ENCODE results near the gene IP6K2.
A peak's percentile ranks its signal among the peaks of the same experiment; 100 is the strongest.

Gene IP6K2

DNA sequence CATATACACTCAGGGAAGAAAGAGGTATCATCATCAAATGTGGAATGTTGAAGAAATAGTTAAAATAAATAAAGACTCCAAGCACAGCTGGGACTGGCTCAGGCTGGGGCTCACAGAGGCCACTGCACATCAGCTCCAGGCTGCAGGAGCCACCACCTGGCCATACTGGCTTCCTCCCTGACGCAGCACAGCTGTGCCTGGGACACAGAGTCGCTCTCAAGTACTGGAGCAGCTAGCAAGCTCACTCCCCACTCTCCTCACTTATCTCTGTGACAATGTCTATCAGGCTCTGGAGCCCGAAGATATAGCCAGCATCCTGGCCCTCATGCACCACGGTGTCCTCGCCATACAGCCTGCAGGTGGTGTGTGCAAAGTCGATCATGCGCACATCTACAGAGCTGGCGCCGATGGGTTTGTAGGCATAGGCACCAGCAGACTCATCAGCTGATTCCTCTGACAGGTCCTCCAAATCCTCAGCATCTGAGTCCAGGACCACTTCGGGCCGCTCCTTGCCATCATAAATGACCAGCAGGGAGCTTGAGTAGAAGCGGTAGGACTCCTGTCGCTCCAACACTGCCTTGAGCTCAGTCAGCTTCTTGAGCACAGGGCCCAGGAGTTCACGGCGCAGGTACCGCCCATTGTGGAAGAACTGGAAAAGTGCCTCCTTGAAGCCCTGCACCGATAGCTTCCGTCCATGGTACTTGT, 28.8 kb downstream of the IP6K2 start:
- peak; percentile 16 for DNase-seq

DNA sequence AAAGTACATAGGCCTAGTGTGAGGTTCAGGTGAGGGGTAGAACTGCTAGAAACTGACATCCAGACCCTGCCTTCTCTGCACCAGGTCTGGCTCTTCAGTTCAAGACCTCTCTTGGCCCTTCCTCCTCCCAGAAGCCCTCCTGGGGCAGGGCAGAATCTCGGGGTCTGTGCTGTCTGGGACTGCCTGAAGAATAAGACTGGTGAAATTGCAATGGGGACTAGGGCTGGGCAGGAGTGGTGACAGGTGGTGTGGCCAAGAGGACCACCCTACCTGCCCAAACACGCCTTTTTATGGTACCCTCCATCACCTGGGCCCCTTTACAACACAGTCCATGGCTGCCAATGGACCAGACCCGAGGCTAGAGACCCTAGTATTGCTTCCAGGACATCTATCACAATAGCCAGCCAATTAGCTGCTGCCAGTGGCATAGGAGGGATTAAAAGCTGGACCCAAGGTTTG, 29.8 kb downstream of the IP6K2 start:
- no peak for DNase-seq

DNA sequence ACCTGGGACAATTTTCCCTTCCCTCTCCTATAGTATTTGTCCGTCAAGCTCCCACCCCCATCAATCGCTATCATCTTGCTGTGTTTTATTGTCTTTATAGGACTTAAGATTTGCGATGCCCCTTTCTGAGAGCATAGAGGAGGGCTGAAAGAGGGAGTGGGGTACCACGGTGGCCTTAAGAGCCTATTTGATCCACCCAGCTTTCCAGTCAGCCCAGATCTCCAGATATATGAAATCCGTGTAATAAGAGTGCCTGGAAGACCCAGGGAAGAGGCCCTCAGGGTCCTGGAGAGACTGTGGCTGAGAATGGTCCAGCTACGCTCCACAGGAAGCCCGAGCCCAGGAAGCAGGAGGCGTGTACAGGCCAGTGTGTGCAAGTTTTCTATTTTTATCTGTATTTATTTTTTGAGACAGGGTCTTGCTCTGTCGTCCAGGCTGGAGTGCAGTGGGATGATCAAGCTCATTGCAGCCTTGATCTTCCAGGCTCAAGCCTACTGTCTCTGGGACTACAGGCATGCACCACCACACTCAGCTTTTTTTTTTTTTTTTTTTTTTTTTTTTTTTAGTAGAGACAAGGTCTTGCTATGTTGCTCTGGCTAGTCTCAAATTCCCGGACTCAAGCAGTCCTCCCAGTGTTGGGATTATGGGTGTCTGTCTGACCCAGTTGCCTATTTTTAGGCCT, 30.3 kb downstream of the IP6K2 start:
- DNase-seq = no peak

DNA sequence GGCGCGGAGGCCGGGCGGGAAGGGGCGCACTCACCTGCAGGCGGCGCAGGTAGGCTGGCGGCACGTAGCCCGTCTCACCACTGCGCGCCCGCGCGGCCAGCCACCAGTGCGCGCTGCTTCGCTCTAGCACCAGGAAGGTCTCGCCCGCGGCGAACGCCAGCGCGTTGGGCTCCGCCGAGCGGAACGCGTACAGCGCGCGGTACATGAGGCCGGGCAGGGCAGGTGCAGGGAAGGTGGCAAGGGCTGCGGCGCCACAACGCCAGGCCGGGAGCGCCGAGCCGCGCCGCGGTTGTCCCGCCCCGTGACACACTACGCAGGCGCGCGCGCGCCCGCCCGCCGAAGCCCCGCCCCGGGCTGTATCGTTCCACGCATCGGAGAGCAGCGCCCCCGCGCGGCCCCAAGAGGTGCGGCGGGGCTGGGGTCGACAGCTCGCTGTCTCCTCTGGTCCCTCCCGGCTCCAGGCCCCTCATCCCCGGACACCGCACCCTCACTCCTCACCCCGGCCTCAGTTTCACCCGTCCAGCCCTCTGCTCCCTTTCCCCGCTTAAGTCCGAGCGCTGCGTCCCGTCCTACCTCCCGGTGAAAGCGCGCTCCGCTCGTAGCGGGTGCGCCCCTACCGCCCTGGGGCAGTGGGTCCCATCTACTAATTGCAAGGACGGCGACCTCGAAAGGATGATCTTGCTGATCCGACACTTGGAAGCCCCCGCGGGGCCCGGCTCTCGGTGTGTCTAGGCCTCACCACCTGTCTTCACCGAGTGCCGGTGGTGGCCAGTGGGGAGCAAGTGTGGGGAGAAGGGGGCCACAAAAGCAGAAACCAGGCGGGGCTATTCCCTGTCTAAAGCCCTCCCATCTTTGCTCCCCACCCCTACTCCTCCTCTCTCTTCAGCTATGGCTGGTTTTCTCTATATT, 31.2 kb downstream of the IP6K2 start, which contains the start of gene NCKIPSD:
TSS of gene NCKIPSD (minus strand) at position 313 of the 909 bp plus-strand sequence. CDS start at position 205, 108 bp downstream.
- peak; percentile 90 for DNase-seq

DNA sequence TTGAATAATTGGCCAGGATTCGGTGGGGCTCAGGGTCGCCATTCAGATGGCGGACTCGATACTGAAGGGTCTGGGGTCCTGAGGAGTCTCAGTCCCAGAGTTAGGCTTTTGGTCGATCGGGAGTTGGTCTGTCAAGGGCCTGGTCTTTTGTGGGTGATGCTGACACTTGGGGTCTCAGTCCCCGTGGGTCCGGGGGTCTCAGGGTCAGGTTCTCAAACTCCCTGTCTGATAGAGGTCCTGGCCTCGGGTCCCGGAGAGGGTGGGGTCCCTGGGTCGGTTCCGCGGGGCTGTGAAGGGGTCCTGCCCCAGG, 31.8 kb downstream of the IP6K2 start:
- DNase-seq = no peak

DNA sequence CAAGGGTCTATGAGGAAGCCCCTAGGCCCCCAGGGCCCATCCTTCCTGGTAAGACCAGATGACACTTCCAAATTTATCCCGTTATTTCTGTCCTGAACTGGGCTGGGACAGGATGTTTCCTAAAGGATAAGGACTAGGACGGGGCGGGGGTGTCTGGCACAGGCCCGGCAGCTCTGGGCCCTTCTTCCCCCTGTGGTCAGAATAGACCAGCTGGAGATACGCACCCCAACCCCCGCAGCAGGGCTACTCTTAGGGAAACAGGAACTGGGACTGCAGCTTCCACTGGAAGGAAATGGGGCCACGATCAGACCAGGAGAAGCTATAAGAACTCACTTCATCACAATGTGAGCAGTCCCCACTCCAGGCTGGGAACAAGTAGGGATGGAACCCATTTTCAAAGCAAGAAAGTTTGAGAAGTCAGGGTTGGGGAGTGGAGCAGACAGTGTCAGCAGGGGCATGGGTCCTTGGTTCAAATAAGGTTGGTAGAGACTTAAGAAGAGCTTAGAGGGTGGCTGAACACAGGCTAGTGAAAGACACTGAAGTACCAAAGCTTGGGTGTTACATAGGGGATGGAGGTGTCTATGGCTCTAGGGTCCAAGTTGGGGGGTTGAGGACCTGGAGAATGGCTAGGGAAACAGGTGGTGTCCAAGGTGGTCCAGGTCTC, 32.4 kb downstream of the IP6K2 start:
- DNase-seq = peak; percentile 29

DNA sequence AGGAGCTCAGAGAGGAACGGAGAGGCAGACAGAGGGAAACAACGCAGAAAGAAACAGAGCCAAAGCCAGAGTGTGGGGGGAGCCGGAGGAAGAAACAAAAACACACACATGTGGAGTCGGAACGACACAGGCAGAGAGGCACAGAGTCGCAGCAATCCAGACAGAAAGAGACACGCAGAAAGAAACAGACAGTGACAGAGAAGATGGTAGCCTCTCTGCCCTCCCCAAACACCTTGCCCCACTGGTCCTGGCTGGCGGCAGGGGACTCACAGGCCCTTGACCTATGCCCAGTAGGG, 33.0 kb downstream of the IP6K2 start:
- DNase-seq = no peak

DNA sequence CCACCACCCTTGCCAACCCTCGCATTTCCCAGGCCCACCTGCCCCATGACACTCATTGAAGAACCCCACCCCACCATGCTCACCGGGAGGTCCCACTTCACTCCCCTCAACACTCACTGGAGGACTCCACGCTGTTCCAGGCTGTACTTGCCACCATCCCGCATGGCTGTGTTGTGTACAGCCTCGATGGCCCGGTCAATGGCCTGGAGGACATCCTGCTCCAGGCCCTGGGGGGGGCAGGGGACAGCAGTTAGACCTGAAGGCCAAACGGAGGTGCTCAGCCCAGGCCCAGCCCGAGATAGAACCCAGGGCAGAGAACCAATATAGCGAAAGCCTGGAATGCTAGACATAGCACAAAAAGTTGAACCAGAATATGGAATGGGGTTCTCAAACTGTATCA, 34.2 kb downstream of the IP6K2 start:
- no peak for DNase-seq

DNA sequence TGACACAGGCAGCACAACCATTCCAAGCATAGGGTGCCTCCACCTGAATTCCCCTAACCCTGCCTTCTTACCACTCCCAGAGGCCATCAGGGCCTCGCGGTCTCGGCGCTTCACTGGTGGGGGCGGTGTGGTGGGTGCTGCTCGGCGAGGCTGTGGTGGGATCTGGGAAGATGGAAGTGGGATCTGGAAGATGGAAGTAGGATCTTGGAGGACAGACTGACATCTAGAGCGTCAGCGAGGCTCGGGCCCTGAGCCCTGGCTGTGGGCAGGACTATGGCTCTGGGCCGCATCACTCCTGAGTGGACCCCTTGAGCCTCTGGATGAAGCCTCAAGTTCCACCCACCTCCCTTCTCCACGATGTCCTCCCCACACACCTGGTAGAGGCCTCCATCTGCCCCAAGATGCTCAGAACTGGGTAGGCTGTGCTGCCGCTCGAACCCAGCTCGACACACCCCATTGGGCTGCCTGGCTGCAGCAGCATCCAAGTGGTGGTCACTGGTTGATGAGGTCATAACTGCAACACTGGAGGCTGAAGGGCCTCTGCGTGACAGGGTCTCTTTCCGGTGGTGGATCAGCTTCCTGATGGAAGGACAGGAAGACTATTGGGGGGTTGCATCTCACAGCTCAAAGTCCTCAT, 34.9 kb downstream of the IP6K2 start:
- no peak for DNase-seq

DNA sequence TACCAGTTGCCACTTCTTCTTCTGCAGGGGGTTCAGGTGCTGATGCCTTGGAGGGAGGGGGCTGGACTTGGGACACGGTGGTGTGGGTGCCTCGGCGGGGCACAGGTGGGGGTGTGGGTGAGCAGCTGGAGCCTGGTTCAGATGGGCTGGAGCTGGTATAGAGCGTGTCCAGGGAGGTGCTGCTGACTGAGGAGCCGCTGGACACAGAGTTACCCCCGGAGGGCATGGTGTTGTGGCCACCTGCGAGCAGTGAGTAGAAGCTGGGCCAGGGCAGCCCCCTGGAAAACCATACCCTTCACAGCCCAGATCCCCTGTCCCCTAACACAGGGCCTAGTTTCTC, 35.5 kb downstream of the IP6K2 start:
- no peak for DNase-seq

DNA sequence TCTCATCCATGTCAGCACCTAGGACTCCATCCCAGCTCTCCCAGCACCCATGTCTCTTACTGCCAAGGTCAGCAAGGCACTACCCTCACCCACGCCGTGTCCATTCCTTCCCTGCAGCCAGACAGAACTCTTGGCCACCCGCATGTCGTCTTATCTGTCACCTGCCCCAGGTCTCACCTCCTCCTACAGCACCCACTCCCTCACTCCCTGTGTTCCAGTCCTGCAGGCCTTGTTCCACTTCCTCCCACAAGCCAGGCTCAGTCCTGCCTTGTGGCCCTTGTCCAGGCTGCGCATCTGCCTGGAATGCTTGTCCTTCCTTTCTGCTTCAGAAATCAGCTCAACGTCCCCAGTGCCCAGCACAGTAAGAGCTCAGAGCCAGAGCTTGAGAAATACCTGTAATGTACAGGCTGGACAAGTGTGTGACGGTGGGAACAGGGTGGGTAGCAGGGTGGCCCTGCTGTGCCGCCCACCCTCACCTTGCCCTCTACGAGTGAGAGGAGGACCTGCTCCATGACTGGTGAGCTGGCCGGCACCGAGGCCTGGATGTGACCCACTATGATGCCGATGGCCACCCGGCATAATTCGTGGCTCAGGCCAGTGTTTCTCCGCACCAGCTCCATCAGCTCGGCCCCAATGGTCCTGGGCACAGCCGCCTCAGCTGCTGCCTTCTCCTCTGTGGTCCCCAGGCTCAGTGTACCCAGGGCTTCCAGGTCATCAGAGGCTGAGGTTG, 36.0 kb downstream of the IP6K2 start:
- DNase-seq = no peak

DNA sequence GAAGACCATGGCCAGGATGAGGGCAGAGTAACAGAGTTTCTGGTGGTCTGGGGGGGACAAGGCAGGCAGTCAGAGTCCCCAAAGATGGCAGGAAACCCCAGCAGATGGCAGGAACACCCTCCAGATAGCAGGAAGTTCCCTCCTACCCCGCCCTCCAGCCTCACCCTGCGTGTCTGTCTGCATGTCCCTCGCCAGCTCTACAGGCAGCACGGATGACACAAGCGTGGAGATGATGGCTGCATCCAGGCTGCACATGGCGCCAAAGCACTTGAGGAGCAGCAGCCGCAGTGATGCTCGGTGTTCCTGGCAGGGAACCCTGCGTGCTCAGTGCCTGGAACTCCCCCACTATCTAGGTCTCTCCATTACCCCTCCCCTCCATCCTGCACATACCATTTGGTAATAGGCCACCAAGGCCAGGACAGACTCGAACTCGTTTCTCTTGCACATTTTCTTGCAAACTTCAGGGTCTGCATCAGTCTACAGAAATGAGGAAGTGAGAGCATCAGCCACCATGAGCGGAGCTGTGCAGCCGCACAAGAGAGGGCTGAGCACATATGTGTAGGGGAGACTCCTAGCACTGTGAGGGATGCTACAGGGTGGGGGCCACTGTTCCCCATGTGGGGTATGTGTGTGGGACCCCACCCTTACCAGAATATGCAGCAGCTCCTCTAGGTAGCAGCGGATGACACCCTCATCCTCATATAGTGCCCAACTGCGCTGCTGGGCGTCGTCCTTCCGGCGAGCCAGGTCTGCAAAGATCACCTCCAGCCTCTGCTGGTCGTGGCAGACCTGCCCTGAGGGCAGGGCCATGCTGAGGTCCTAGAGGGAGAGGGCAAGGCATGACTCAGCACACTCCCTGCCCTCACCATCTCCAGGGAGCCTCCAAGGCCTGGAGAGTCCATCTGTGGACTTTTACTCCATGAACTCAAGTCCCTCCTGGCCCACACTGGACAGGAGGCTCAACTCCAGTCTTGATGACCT, 37.3 kb downstream of the IP6K2 start:
- DNase-seq = no peak

DNA sequence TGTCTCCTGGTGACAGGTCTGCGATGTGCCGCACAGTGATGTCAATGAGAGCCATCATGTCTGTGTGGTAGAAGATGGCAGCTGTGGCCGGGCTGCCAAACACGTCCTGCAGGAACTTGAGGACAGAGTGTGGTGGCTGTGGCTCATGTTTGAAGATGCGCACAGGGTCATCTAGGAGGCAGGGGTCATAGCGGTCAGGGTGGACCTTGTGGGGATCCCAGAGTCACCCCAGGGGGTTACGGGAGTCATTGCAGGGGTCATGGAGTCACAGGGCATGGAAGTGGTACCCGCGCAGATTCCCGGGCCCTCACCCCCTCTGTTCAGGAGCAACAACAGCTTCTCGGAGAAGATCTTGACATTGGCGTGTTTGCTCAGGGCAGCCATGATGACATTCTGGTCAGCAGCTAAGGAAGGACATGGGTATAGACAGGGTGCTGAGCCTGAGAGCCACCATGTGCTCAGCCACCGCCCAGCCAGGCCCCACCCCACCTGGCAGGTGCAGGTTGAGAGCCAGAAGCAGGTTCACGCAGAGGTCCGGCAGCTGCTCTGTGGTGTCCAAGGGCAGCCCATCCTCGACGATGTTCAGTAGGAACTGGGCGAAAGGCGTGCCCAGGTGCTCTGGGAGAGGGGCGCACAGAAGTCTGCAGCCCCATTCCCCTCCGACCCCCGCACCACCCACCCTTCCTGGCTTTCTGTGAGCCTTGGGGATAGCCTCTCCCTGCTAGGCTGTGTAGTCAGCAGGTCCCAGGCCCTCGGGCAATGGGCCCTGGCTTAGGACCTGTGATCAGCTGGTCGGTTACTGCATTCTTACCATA, 38.2 kb downstream of the IP6K2 start:
- no peak for DNase-seq

DNA sequence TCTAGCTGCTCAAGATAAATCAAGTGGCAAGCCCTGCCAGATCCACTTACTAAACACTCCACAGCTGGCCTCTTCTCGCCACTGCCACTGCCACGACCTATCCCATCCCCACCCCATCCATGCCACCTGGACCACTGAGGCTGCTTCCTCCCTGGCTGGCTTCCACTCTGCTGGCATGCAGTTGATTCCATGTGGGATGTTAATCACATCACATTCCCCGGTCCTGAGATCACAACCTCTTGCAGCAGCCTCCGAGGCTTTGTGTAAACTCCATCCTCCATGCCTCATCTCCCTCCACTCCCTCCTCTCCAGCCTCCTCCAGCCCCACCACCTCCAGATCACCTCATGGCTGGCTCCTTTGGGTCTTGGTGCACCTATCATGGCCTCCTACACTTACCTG, 39.0 kb downstream of the IP6K2 start:
- no peak for DNase-seq

DNA sequence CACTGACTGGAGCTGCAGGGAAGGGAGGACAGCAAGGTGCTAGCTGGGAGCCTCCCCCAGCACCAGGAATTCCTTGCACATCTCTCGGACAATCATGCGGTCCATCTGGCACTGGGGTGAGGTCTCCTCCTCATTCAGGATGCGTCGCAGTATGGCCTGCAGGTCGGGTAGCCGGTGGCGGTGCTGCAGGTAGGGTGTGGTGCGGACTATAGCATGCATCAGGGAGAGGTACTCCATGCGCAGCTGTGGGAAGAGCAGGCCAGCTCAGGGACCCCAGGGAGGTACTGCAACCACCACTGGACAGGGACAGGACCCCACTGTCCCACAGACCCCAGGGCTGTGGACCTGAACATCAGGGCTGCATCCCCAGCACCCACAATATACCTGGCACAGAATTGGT, 42.5 kb downstream of the IP6K2 start:
- DNase-seq = no peak

DNA sequence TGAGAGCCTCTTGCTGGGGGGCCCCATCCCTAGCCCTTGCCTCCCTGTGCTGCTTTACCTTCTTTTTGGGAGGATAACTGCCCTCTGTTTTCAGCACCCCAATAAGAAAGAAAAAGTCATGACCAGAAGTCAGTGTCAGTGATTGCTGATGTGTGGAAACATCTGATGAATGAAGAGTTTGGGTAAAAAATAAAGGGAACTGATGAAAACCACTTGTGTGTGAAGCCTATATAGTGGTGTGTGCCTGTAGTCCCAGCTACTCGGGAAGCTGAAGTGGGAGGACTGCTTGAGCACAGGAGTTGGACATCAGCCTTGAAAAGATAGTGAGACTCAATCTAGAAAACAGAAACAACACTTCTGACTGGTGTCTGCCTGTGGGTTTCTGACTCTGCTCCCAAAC, 44.5 kb downstream of the IP6K2 start:
- no peak for DNase-seq

DNA sequence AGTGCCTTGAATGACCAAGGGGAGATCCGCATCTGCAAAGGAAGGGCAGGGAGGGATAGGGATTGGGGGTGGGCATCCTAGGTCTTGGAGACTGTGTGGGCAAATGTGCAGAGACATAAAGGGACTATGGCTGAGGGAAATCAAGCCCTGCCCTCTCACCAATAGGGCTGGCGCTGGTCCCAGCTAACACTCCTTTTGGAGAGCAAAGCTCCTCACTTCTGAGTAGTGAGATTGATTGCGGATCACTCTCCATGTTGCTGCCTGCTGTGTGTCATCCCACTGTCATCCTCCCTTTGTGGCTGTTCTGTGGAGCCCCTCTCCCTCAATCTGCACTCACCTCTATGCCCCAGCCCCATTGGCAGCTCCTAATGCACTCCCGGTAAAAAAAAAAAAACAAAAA, 52.1 kb downstream of the IP6K2 start:
- DNase-seq = peak; percentile 22

DNA sequence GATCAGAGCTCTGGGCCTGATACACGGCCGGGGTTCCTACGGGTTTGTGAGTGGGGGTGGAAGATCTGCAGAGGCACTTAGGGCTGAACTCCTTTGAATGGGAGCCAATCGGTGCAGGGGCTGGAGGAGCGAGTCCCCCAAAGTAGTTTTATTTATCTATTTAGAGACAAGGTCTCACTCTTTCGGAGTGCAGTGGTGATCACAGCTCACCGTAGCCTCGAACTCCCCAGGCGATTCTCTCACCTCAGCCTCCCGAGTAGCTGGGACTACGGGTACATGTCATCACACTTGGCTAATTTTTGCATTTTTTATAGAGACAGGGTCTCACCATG, 52.7 kb downstream of the IP6K2 start:
- DNase-seq = no peak

DNA sequence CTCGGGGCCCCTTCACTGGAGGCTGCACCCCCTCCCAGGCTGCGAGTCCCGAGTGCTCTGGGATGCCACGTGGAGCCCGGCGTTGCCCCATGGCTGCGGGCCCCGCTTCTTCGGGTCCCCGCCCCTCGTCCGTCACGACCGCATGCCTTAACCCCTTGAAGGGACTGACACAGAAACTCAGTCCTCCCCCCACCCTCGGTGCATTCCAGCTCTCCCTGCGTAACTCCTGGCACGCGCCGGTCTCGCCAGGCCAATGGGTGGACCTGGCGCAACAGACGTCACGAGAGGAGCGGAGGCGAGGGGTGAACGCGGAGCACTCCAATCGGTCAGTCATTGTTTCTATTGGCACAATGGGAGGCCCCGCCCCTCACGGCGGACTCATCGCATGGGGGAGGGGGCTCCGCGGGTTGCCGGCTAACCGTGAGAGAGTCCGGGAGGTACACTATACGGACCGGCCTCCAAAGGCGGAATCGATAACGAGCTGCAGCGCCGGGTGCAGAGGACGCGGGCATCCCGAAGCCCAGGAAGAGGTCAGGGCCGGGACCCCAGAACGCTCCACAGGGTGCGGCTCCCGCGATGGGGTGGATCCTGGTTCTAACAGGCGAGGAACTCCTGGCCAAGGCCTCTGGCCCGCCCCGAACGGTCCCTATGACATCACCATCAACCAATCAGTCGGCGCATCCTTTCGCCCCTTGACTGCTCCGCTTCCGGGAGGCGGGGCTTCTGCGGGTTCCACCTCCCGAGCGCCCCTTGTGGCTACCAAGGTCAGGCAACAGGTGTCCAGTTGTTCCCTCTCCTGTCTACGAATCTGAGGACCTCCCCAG, 53.3 kb downstream of the IP6K2 start:
- peak; percentile 98 for DNase-seq
